ACHN (cell line): Measurements from ENCODE around the gene GRIK2.
A peak's percentile ranks its signal among the peaks of the same experiment; 100 is the strongest.
"Not testable (repeated sequence)": the region's sequence is repeated elsewhere in the genome, so short reads cannot be mapped to it uniquely, and the experiment has no call there.

Experiments used
- DNase-seq: peaks from one replicate; pipeline ENCODE4 v3.0.0-alpha.2; 2015
- in situ Hi-C: cut with HindIII; loops from 2 replicates; pipeline ENCODE4 v1.10.0; 2017; ENCODE audit warnings: low sequenced_read_pairs, low pct_ligation_motif_present, low pct_unique_long_range_greater_than_20kb

GRIK2 gene

GRCh38 chr6:101578306-101578705, 184.8 kb downstream of the GRIK2 start:
- no peak for DNase-seq
- in situ Hi-C loops = no loop called here

- in situ Hi-C loops = no loop called here
- DNase-seq = no peak
Measured at GRCh38 chr6:101582792-101583191, 189.3 kb downstream of the GRIK2 start.

GRCh38 chr6:101585501-101585900, 192.0 kb downstream of the GRIK2 start:
- DNase-seq = no peak
- in situ Hi-C loops = no loop called here

GRCh38 chr6:101588343-101588742, 194.8 kb downstream of the GRIK2 start:
- no peak for DNase-seq
- in situ Hi-C loops = no loop called here

GRCh38 chr6:101595276-101595675, 201.8 kb downstream of the GRIK2 start:
- in situ Hi-C loops = no loop called here
- DNase-seq = no peak

GRCh38 chr6:101597693-101598092, 204.2 kb downstream of the GRIK2 start:
- in situ Hi-C loops = no loop called here
- DNase-seq = no peak

- no peak for DNase-seq
- in situ Hi-C loops = no loop called here
Measured at GRCh38 chr6:101605426-101605825, 211.9 kb downstream of the GRIK2 start.

- no peak for DNase-seq
- in situ Hi-C loops = no loop called here
Measured at GRCh38 chr6:101605874-101606273, 212.4 kb downstream of the GRIK2 start.

GRCh38 chr6:101607111-101607690, 213.7 kb downstream of the GRIK2 start:
- no peak for DNase-seq
- in situ Hi-C loops = no loop called here

- in situ Hi-C loops = no loop called here
Measured at GRCh38 chr6:101608703-101609102, 215.2 kb downstream of the GRIK2 start.

GRCh38 chr6:101613556-101613955, 220.0 kb downstream of the GRIK2 start:
- in situ Hi-C loops = no loop called here
- peak; percentile 1 for DNase-seq

More at GRCh38 chr6:101608703-101609102, 215.2 kb downstream of the GRIK2 start:
- no peak for DNase-seq

- peak; percentile 1 for DNase-seq
- in situ Hi-C loops = no loop called here
Measured at GRCh38 chr6:101614774-101615173, 221.3 kb downstream of the GRIK2 start.

- in situ Hi-C loops = no loop called here
- no peak for DNase-seq
Measured at GRCh38 chr6:101626269-101626668, 232.8 kb downstream of the GRIK2 start.

GRCh38 chr6:101630941-101631340, 237.4 kb downstream of the GRIK2 start:
- in situ Hi-C loops = no loop called here
- DNase-seq = no peak

- DNase-seq = no peak
- in situ Hi-C loops = no loop called here
Measured at GRCh38 chr6:101633081-101633480, 239.6 kb downstream of the GRIK2 start.

GRCh38 chr6:101638865-101639264, 245.4 kb downstream of the GRIK2 start:
- in situ Hi-C loops, DNase-seq: not testable (repeated sequence)

- in situ Hi-C loops = no loop called here
- no peak for DNase-seq
Measured at GRCh38 chr6:101640131-101640530, 246.6 kb downstream of the GRIK2 start.

- no peak for DNase-seq
- in situ Hi-C loops = no loop called here
Measured at GRCh38 chr6:101645770-101646169, 252.3 kb downstream of the GRIK2 start.

- in situ Hi-C loops = no loop called here
- no peak for DNase-seq
Measured at GRCh38 chr6:101650402-101651100, 257.0 kb downstream of the GRIK2 start.

- no peak for DNase-seq
- in situ Hi-C loops = no loop called here
Measured at GRCh38 chr6:101652079-101652478, 258.6 kb downstream of the GRIK2 start.
